Measurements from ENCODE around the gene CCDC144A. TPM values are rescaled to one million over a fixed set of nuclear protein-coding genes. Genes with fewer than 3 reads are reported as not detected.
"Not testable (repeated sequence)": the region's sequence is repeated elsewhere in the genome, so short reads cannot be mapped to it uniquely, and the experiment has no call there.

CCDC144A gene
- total RNA-seq, 1 experiment from 2014 or later: 0.20 TPM

- H4K20me1 ChIP-seq (ENCODE audit: insufficient read depth); H3K9ac ChIP-seq (ENCODE audit: low read length); H3K4me2 ChIP-seq (ENCODE audit: low read length); BruUV-seq (replicated peaks); H3K9me2 ChIP-seq (ENCODE audit: insufficient read depth); intact Hi-C loops (cut with micrococcal nuclease); H3K79me2 ChIP-seq (ENCODE audit: insufficient read depth, low read length); H3K9me3 ChIP-seq (ENCODE audit: control insufficient read depth in 1 of 2, insufficient read depth in 1 of 2, low read depth in 1 of 2, low read length in 2 of 2); ATAC-seq; H3K36me3 ChIP-seq (ENCODE audit: control insufficient read depth in 1 of 2, insufficient read depth in 2 of 2, low read length in 2 of 2); H3K4me3 ChIP-seq (replicated peaks in 1 of 2; ENCODE audit: low read depth in 1 of 2, low read length in 2 of 2); H3K27me3 ChIP-seq (ENCODE audit: insufficient read depth, low read length); H3K4me1 ChIP-seq (ENCODE audit: control insufficient read depth in 1 of 2, insufficient read depth in 2 of 2, low read length in 2 of 2); DNase-seq (ENCODE audit: low read depth, low spot score); CTCF ChIA-PET; H3K27ac ChIP-seq (ENCODE audit: low read depth, low read length); RAD21 ChIA-PET (ENCODE audit: low non-redundant PET in 1 of 2, low total read pairs in 2 of 2, uncharacterized antibody in 2 of 2, unreplicated experiment in 2 of 2); H2AFZ ChIP-seq (ENCODE audit: low read depth, low read length, poor library complexity, severe bottlenecking); POLR2A ChIA-PET: not testable (repeated sequence)
Measured at GRCh38 chr17:16788889-16789536, 99.0 kb downstream of the CCDC144A start.

- H3K4me3 ChIP-seq (replicated peaks in 1 of 2; ENCODE audit: low read depth in 1 of 2, low read length in 2 of 2); ATAC-seq; H3K79me2 ChIP-seq (ENCODE audit: insufficient read depth, low read length); H3K9me2 ChIP-seq (ENCODE audit: insufficient read depth); H3K27ac ChIP-seq (ENCODE audit: low read depth, low read length); H3K9me3 ChIP-seq (ENCODE audit: control insufficient read depth in 1 of 2, insufficient read depth in 1 of 2, low read depth in 1 of 2, low read length in 2 of 2); DNase-seq (ENCODE audit: low read depth, low spot score); H2AFZ ChIP-seq (ENCODE audit: low read depth, low read length, poor library complexity, severe bottlenecking); CTCF ChIA-PET; H3K4me2 ChIP-seq (ENCODE audit: low read length); H3K36me3 ChIP-seq (ENCODE audit: control insufficient read depth in 1 of 2, insufficient read depth in 2 of 2, low read length in 2 of 2); H4K20me1 ChIP-seq (ENCODE audit: insufficient read depth); H3K9ac ChIP-seq (ENCODE audit: low read length); BruUV-seq (replicated peaks); POLR2A ChIA-PET; RAD21 ChIA-PET (ENCODE audit: low non-redundant PET in 1 of 2, low total read pairs in 2 of 2, uncharacterized antibody in 2 of 2, unreplicated experiment in 2 of 2); H3K27me3 ChIP-seq (ENCODE audit: insufficient read depth, low read length); H3K4me1 ChIP-seq (ENCODE audit: control insufficient read depth in 1 of 2, insufficient read depth in 2 of 2, low read length in 2 of 2); intact Hi-C loops (cut with micrococcal nuclease): not testable (repeated sequence)
Measured at GRCh38 chr17:16789622-16790021, 99.6 kb downstream of the CCDC144A start.

DNA sequence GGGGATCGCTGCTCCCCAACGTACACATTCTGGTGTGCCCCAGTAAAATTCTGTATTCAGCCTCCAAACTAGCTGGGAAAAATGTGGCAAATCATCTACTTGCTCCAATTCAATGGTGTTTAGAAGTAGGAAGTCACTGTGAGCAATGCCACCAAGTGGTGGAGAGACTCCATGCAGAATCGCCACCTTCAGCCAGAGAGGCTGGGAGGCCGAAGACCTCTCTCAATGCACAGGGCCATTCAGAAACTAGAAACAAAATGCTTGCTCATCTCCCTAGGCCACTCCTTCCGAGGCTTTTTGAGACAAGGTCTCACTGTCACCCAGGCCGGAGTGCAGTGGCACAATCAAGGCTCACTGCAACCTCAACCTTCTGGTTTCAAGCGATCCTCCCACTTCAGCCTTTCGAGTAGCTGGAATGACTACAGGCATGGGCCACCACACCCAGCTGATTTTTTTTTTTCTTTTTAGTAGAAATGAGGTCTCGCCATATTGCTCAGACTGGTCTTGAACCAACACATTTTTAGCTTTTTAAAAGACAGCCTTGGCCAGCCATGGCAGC is 100.4 kb downstream of the CCDC144A start:
- ATAC-seq: peak; percentile 88
- RAD21 ChIA-PET (ENCODE audit: low non-redundant PET in 1 of 2, low total read pairs in 2 of 2, uncharacterized antibody in 2 of 2, unreplicated experiment in 2 of 2); intact Hi-C loops (cut with micrococcal nuclease): not testable (repeated sequence)

DNA sequence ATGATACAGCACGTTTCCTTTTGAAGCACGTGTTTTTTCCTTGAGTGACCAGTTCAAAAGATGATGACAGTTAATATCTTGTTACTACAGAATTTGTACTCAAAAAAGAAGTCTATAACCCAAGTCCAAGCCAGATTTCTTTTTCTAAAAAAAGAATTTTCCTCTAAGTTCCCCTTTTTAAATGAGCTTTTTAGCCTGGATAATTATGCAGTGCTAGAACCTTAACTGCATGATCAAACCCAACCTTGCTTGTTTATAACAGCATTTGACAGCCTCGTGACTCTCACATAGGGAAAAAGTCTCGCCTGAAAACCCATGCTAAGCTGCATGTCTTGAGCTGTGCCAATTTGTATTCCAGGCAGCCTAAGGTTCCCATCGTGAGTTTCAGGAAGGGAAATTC is 104.2 kb downstream of the CCDC144A start:
- ATAC-seq; H3K27ac ChIP-seq (ENCODE audit: low read depth, low read length); DNase-seq (ENCODE audit: low read depth, low spot score); H2AFZ ChIP-seq (ENCODE audit: low read depth, low read length, poor library complexity, severe bottlenecking); H4K20me1 ChIP-seq (ENCODE audit: insufficient read depth); H3K4me2 ChIP-seq (ENCODE audit: low read length); H3K36me3 ChIP-seq (ENCODE audit: control insufficient read depth in 1 of 2, insufficient read depth in 2 of 2, low read length in 2 of 2); intact Hi-C loops (cut with micrococcal nuclease); H3K9me3 ChIP-seq (ENCODE audit: control insufficient read depth in 1 of 2, insufficient read depth in 1 of 2, low read depth in 1 of 2, low read length in 2 of 2); H3K27me3 ChIP-seq (ENCODE audit: insufficient read depth, low read length); H3K4me3 ChIP-seq (replicated peaks in 1 of 2; ENCODE audit: low read depth in 1 of 2, low read length in 2 of 2); H3K9me2 ChIP-seq (ENCODE audit: insufficient read depth); H3K79me2 ChIP-seq (ENCODE audit: insufficient read depth, low read length); RAD21 ChIA-PET (ENCODE audit: low non-redundant PET in 1 of 2, low total read pairs in 2 of 2, uncharacterized antibody in 2 of 2, unreplicated experiment in 2 of 2); POLR2A ChIA-PET; BruUV-seq (replicated peaks); H3K9ac ChIP-seq (ENCODE audit: low read length); CTCF ChIA-PET; H3K4me1 ChIP-seq (ENCODE audit: control insufficient read depth in 1 of 2, insufficient read depth in 2 of 2, low read length in 2 of 2): not testable (repeated sequence)

More for the DNA sequence above, 100.4 kb downstream of the CCDC144A start:
- H3K79me2 ChIP-seq (ENCODE audit: insufficient read depth, low read length); BruUV-seq (replicated peaks); CTCF ChIA-PET; H2AFZ ChIP-seq (ENCODE audit: low read depth, low read length, poor library complexity, severe bottlenecking); H3K4me1 ChIP-seq (ENCODE audit: control insufficient read depth in 1 of 2, insufficient read depth in 2 of 2, low read length in 2 of 2); POLR2A ChIA-PET; H4K20me1 ChIP-seq (ENCODE audit: insufficient read depth); H3K4me2 ChIP-seq (ENCODE audit: low read length); H3K36me3 ChIP-seq (ENCODE audit: control insufficient read depth in 1 of 2, insufficient read depth in 2 of 2, low read length in 2 of 2); DNase-seq (ENCODE audit: low read depth, low spot score); H3K9me3 ChIP-seq (ENCODE audit: control insufficient read depth in 1 of 2, insufficient read depth in 1 of 2, low read depth in 1 of 2, low read length in 2 of 2); H3K9me2 ChIP-seq (ENCODE audit: insufficient read depth); H3K9ac ChIP-seq (ENCODE audit: low read length); H3K27ac ChIP-seq (ENCODE audit: low read depth, low read length); H3K27me3 ChIP-seq (ENCODE audit: insufficient read depth, low read length); H3K4me3 ChIP-seq (replicated peaks in 1 of 2; ENCODE audit: low read depth in 1 of 2, low read length in 2 of 2): not testable (repeated sequence)
- peak; percentile 8; the same call in 1 of the 2 replicates for TF ChIP-seq RAD21 (IDR thresholded peaks at IDR 0.05; ENCODE audit: low read depth)

Data from HCT116 (cell line).